Loucy (cell line): ENCODE data around the gene ECE2.

ENCODE experiments used
- CTCF ChIP-seq: fragments of 200-600 bp; sonication (generic); conservative IDR thresholded peaks from 2 replicates; pipeline ENCODE4 v1.5.1; 2014; ENCODE audit warnings: mild to moderate bottlenecking, antibody characterized with exemption, low read length
- EZH2phosphoT487 ChIP-seq: fragments of 200-600 bp; IDR thresholded peaks from 2 replicates; pipeline ENCODE4 v1.6.1; 2018; ENCODE audit warnings: antibody characterized with exemption, mild to moderate bottlenecking, moderate library complexity, borderline replicate concordance

- no peak for TF ChIP-seq CTCF
- TF ChIP-seq EZH2phosphoT487: no peak
Measured at GRCh38 chr3:184306341-184306972, 30.6 kb downstream of the ECE2 start.
